ENCODE results near the gene BOLA3.
"Not testable (repeated sequence)": the region's sequence is repeated elsewhere in the genome, so short reads cannot be mapped to it uniquely, and the experiment has no call there.

The BOLA3 gene

GRCh38 chr2:74148457-74149246 is 940 bp upstream of the BOLA3 start:
- no peak for DNase-seq (ENCODE audit: low spot score)

GRCh38 chr2:74146929-74147726 is 584 bp downstream of the BOLA3 start:
- no peak for DNase-seq (ENCODE audit: low spot score)

GRCh38 chr2:74142340-74142739 is 5.4 kb downstream of the BOLA3 start:
- DNase-seq (ENCODE audit: low spot score): no peak

- DNase-seq (ENCODE audit: low spot score): no peak
Measured at GRCh38 chr2:74138600-74139323, 8.9 kb downstream of the BOLA3 start.

- no peak for DNase-seq (ENCODE audit: low spot score)
Measured at GRCh38 chr2:74137651-74138599, 9.8 kb downstream of the BOLA3 start.

- DNase-seq (ENCODE audit: low spot score): no peak
Measured at GRCh38 chr2:74131901-74132300, 15.8 kb downstream of the BOLA3 start.

- no peak for DNase-seq (ENCODE audit: low spot score)
Measured at GRCh38 chr2:74130211-74130995, 17.3 kb downstream of the BOLA3 start.

- no peak for DNase-seq (ENCODE audit: low spot score)
Measured at GRCh38 chr2:74128206-74128605, 19.5 kb downstream of the BOLA3 start.

- DNase-seq (ENCODE audit: low spot score): not testable (repeated sequence)
Measured at GRCh38 chr2:74123955-74124354, 23.8 kb downstream of the BOLA3 start.

- not testable (repeated sequence) for DNase-seq (ENCODE audit: low spot score)
Measured at GRCh38 chr2:74121846-74122245, 25.9 kb downstream of the BOLA3 start.

GRCh38 chr2:74119912-74120825 is 27.5 kb downstream of the BOLA3 start:
- DNase-seq (ENCODE audit: low spot score): peak; percentile 88

GRCh38 chr2:74119339-74119738 is 28.4 kb downstream of the BOLA3 start:
- DNase-seq (ENCODE audit: low spot score): no peak

GRCh38 chr2:74111380-74111779 is 36.3 kb downstream of the BOLA3 start:
- DNase-seq (ENCODE audit: low spot score): no peak

- DNase-seq (ENCODE audit: low spot score): no peak
Measured at GRCh38 chr2:74110537-74110936, 37.2 kb downstream of the BOLA3 start.

GRCh38 chr2:74109551-74109950 is 38.2 kb downstream of the BOLA3 start:
- no peak for DNase-seq (ENCODE audit: low spot score)

GRCh38 chr2:74107071-74107470 is 40.6 kb downstream of the BOLA3 start:
- DNase-seq (ENCODE audit: low spot score): no peak

- no peak for DNase-seq (ENCODE audit: low spot score)
Measured at GRCh38 chr2:74105413-74105812, 42.3 kb downstream of the BOLA3 start.

- no peak for DNase-seq (ENCODE audit: low spot score)
Measured at GRCh38 chr2:74104839-74105238, 42.9 kb downstream of the BOLA3 start.

GRCh38 chr2:74103763-74104162 is 43.9 kb downstream of the BOLA3 start:
- no peak for DNase-seq (ENCODE audit: low spot score)

GRCh38 chr2:74102516-74102915 is 45.2 kb downstream of the BOLA3 start:
- DNase-seq (ENCODE audit: low spot score): no peak

Data from germinal center (tissue), 1 donor.